K562 (cell line): Measurements from ENCODE around the gene NUPR1. TPM values are rescaled to one million over a fixed set of nuclear protein-coding genes. Genes with fewer than 3 reads are reported as not detected.

ENCODE experiments used
- BRF1 ChIP-seq: IDR thresholded peaks from 3 replicates; pipeline ENCODE4 v1.6.1; 2011; ENCODE audit warnings: borderline replicate concordance, mild to moderate bottlenecking; ENCODE audit not compliant: insufficient read length; ENCODE audit errors: extremely low read depth
- ETS2 ChIP-seq: IDR thresholded peaks from 2 replicates; pipeline ENCODE4 v1.6.1; 2016; ENCODE audit warnings: borderline replicate concordance, missing genetic modification characterization, mild to moderate bottlenecking, moderate library complexity, missing compliant biosample characterization; ENCODE audit not compliant: poor library complexity, severe bottlenecking
- KLF10 ChIP-seq: fragments of 250-450 bp; sonication (Bioruptor Pico); IDR thresholded peaks from 2 replicates; pipeline ENCODE4 v1.6.1; 2021; ENCODE audit warnings: matching md5 sums
- NCOA6 ChIP-seq: fragments of 450-650 bp; IDR thresholded peaks from 2 replicates; pipeline ENCODE4 v1.6.1; 2017; ENCODE audit warnings: mild to moderate bottlenecking
- NCOR1 ChIP-seq: fragments of 450-650 bp; IDR thresholded peaks from 2 replicates; pipeline ENCODE4 v1.6.1; 2016; ENCODE audit warnings: mild to moderate bottlenecking, moderate library complexity
- REST ChIP-seq, 2 experiments: fragments of 450-650 bp; formaldehyde crosslinking in 1 of 2; IDR thresholded peaks; 2 replicates each; pipeline versions ENCODE4 v1.4.0 to v1.6.1; 2014 to 2020; ENCODE audit warnings: mild to moderate bottlenecking in 2 of 2, borderline replicate concordance in 1 of 2, low read depth in 1 of 2
- SMARCA5 ChIP-seq: fragments of 450-650 bp; IDR thresholded peaks from 2 replicates; pipeline ENCODE4 v1.6.1; 2016
- SP2 ChIP-seq: IDR thresholded peaks from 2 replicates; pipeline ENCODE4 v1.6.1; 2011; ENCODE audit warnings: mild to moderate bottlenecking, low read depth, low read length, moderate library complexity; ENCODE audit not compliant: poor library complexity, severe bottlenecking; ENCODE audit errors: extremely low read depth
- TCF7 ChIP-seq: sonication (generic); IDR thresholded peaks from 2 replicates; pipeline ENCODE4 v1.6.1; 2016; ENCODE audit warnings: antibody characterized with exemption, borderline replicate concordance
- ZC3H8 ChIP-seq: fragments of 450-650 bp; IDR thresholded peaks from 2 replicates; pipeline ENCODE4 v1.6.1; 2017
- ZZZ3 ChIP-seq: fragments of 450-650 bp; IDR thresholded peaks from 2 replicates; pipeline ENCODE4 v1.6.1; 2016; ENCODE audit warnings: antibody characterized with exemption, mild to moderate bottlenecking, moderate library complexity
- polyA plus RNA-seq, 8 experiments: library from polyadenylated mRNA; depleted of rRNA in 4 of 8; stranded (reverse) in 5 of 8; unstranded in 3 of 8; fragments of >200 nt; fragmentation: Nextera tagmentation in 2 of 8; fragmentation: Illumina TruSeq in 1 of 8; extraction: Ambion mirVana in 2 of 8; extraction: Trizol in 1 of 8; gene quantifications; 2 replicates each; pipeline versions ENCODE4 v1.2.1 to v1.2.3, GENCODE V29; 2011 to 2014; ENCODE audit warnings: inconsistent platforms in 1 of 8, missing spikeins in 1 of 8
- total RNA-seq, 7 experiments: library from RNA; depleted of rRNA in 6 of 7; stranded (reverse); fragments of >200 nt in 6 of 7; fragmentation: Illumina TruSeq in 2 of 7; extraction: Trizol in 2 of 7; gene quantifications; 2 replicates each; pipeline versions ENCODE4 v1.2.1 to v1.2.3, GENCODE V29; 2011 to 2021; ENCODE audit warnings: low replicate concordance in 1 of 7
- TF ChIP-seq, protein P1 (sequence below), 3 experiments: fragments of 200-800 bp in 1 of 3; sonication (Bioruptor generic) in 1 of 3; sonication (generic) in 1 of 3; formaldehyde crosslinking in 1 of 3; IDR thresholded peaks; 2 replicates each; pipeline versions ENCODE4 v1.6.1 to v1.8.0; 2016 to 2022; ENCODE audit warnings: mild to moderate bottlenecking in 2 of 3, missing compliant biosample characterization in 2 of 3, missing genetic modification characterization in 2 of 3, missing genetic modification reagents in 1 of 3

The NUPR1 gene
- total and polyA plus RNA-seq, 9 of the 15 experiments (the other 6 are each of a cell fraction or from before 2014, with no cell fraction given), result 0.07 to 1.5 (median 0.27) TPM

GRCh38 chr16:28501258-28502232 is 37.2 kb downstream of the NUPR1 start (continued):
- TF ChIP-seq, protein P1, sequence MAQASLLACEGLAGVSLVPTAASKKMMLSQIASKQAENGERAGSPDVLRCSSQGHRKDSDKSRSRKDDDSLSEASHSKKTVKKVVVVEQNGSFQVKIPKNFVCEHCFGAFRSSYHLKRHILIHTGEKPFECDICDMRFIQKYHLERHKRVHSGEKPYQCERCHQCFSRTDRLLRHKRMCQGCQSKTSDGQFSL (CRISPR knock-in tag; IDR thresholded peaks at IDR 0.05), result peak; percentile 46; the same call in 1 of the 2 replicates
- TF ChIP-seq, protein P1 (tag; IDR thresholded peaks at IDR 0.05), result no peak
- TF ChIP-seq BRF1 (no peak), SMARCA5 (0 out of 2 replicates have a peak, but pooled peaks have one; percentile 18), ZC3H8 (no peak), ZZZ3 (no peak), REST (IDR thresholded peaks at IDR 0.05; ENCODE audit: borderline replicate concordance) (no peak), REST (CRISPR knock-in tag; IDR thresholded peaks at IDR 0.05; ENCODE audit: low read depth) (no peak), ETS2 (tag) (no peak), SP2 (no peak), NCOA6 (no peak), TCF7 (no peak), NCOR1 (no peak), KLF10 (CRISPR knock-in tag) (no peak)
